ENCODE measurements around the gene LMO7. TPM values are rescaled to one million over a fixed set of nuclear protein-coding genes. Genes with fewer than 3 reads are reported as not detected.
"Not testable (repeated sequence)": the region's sequence is repeated elsewhere in the genome, so short reads cannot be mapped to it uniquely, and the experiment has no call there.

Gene LMO7
- total and polyA plus RNA-seq, 4 donors, result 10.8 to 32.0 (median 20.3) TPM

GRCh38 chr13:75687150-75687763 is 51.1 kb downstream of the LMO7 start:
- Histone ChIP-seq H3K36me3 (ENCODE audit: control insufficient read depth, insufficient read depth, low read length) (no peaks in the 10 kb centered on the region), H3K27me3 (ENCODE audit: control insufficient read depth, insufficient read depth, low read length) (no peaks in the 10 kb centered on the region), H3K27ac (ENCODE audit: low read depth, low read length) (no peak overlapping the region), H3K4me1 (ENCODE audit: control insufficient read depth, insufficient read depth, low read length) (no peaks in the 10 kb centered on the region), H3K9me3 (ENCODE audit: control insufficient read depth, insufficient read depth, low read length) (no peaks in the 10 kb centered on the region), H3K4me3 (ENCODE audit: low read depth, low read length) (no peak overlapping the region)
- peak in 2 of 6 donors; percentile 61 to 66 for DNase-seq (ENCODE audit: low read depth in 4 of 6, low spot score in 6 of 6)

GRCh38 chr13:75689686-75690085 is 53.6 kb downstream of the LMO7 start:
- no peaks in the 10 kb centered on the region for H3K36me3 ChIP-seq (ENCODE audit: control insufficient read depth, insufficient read depth, low read length)
- no peaks in the 10 kb centered on the region for H3K4me1 ChIP-seq (ENCODE audit: control insufficient read depth, insufficient read depth, low read length)
- WGBS (ENCODE audit: insufficient coverage), result 98% methylated on average over 3 of the region's 5 CpGs
- H3K4me3 ChIP-seq (ENCODE audit: low read depth, low read length), result no peak overlapping the region
- no peak overlapping the region for H3K27ac ChIP-seq (ENCODE audit: low read depth, low read length)
- no peaks in the 10 kb centered on the region for H3K27me3 ChIP-seq (ENCODE audit: control insufficient read depth, insufficient read depth, low read length)
- no peak for DNase-seq (ENCODE audit: low read depth in 4 of 6, low spot score in 6 of 6)
- H3K9me3 ChIP-seq (ENCODE audit: control insufficient read depth, insufficient read depth, low read length), result no peaks in the 10 kb centered on the region

- H3K27ac ChIP-seq (ENCODE audit: low read depth, low read length), result no peak overlapping the region
- no peaks in the 10 kb centered on the region for H3K9me3 ChIP-seq (ENCODE audit: control insufficient read depth, insufficient read depth, low read length)
- no peak for DNase-seq (ENCODE audit: low read depth in 4 of 6, low spot score in 6 of 6)
- no CpG with 5 or more reads among the region's 1 CpG for WGBS (ENCODE audit: insufficient coverage)
- H3K4me3 ChIP-seq (ENCODE audit: low read depth, low read length), result no peak overlapping the region
- no peaks in the 10 kb centered on the region for H3K36me3 ChIP-seq (ENCODE audit: control insufficient read depth, insufficient read depth, low read length)
- no peaks in the 10 kb centered on the region for H3K27me3 ChIP-seq (ENCODE audit: control insufficient read depth, insufficient read depth, low read length)
- no peaks in the 10 kb centered on the region for H3K4me1 ChIP-seq (ENCODE audit: control insufficient read depth, insufficient read depth, low read length)
Measured at GRCh38 chr13:75690607-75691006, 54.5 kb downstream of the LMO7 start.

- Histone ChIP-seq H3K9me3 (ENCODE audit: control insufficient read depth, insufficient read depth, low read length) (no peaks in the 10 kb centered on the region), H3K27ac (ENCODE audit: low read depth, low read length) (no peak overlapping the region), H3K36me3 (ENCODE audit: control insufficient read depth, insufficient read depth, low read length) (no peaks in the 10 kb centered on the region), H3K27me3 (ENCODE audit: control insufficient read depth, insufficient read depth, low read length) (no peaks in the 10 kb centered on the region), H3K4me3 (ENCODE audit: low read depth, low read length) (no peak overlapping the region), H3K4me1 (ENCODE audit: control insufficient read depth, insufficient read depth, low read length) (no peaks in the 10 kb centered on the region)
- 86% methylated on average over 1 of the region's 1 CpG for WGBS (ENCODE audit: insufficient coverage)
- DNase-seq (ENCODE audit: low read depth in 4 of 6, low spot score in 6 of 6), result no peak
Measured at GRCh38 chr13:75691183-75691582, 55.1 kb downstream of the LMO7 start.

GRCh38 chr13:75693227-75693626 is 57.1 kb downstream of the LMO7 start:
- H3K27ac ChIP-seq (ENCODE audit: low read depth, low read length), result no peak overlapping the region
- no peaks in the 10 kb centered on the region for H3K27me3 ChIP-seq (ENCODE audit: control insufficient read depth, insufficient read depth, low read length)
- H3K36me3 ChIP-seq (ENCODE audit: control insufficient read depth, insufficient read depth, low read length), result no peaks in the 10 kb centered on the region
- DNase-seq (ENCODE audit: low read depth in 4 of 6, low spot score in 6 of 6), result peak in 2 of 6 donors; percentile 32 to 51
- WGBS (ENCODE audit: insufficient coverage), result no CpG with 5 or more reads among the region's 2 CpGs
- no peak overlapping the region for H3K4me3 ChIP-seq (ENCODE audit: low read depth, low read length)
- H3K4me1 ChIP-seq (ENCODE audit: control insufficient read depth, insufficient read depth, low read length), result no peaks in the 10 kb centered on the region
- no peaks in the 10 kb centered on the region for H3K9me3 ChIP-seq (ENCODE audit: control insufficient read depth, insufficient read depth, low read length)

- Histone ChIP-seq H3K36me3 (ENCODE audit: control insufficient read depth, insufficient read depth, low read length) (no peaks in the 10 kb centered on the region), H3K9me3 (ENCODE audit: control insufficient read depth, insufficient read depth, low read length) (no peaks in the 10 kb centered on the region), H3K4me1 (ENCODE audit: control insufficient read depth, insufficient read depth, low read length) (no peaks in the 10 kb centered on the region), H3K27ac (ENCODE audit: low read depth, low read length) (no peak overlapping the region), H3K4me3 (ENCODE audit: low read depth, low read length) (no peak overlapping the region), H3K27me3 (ENCODE audit: control insufficient read depth, insufficient read depth, low read length) (no peaks in the 10 kb centered on the region)
- no peak for DNase-seq (ENCODE audit: low read depth in 4 of 6, low spot score in 6 of 6)
- 96% methylated on average over 8 of the region's 8 CpGs for WGBS (ENCODE audit: insufficient coverage)
Measured at GRCh38 chr13:75694722-75695121, 58.6 kb downstream of the LMO7 start.

- not testable (repeated sequence) for H3K9me3 ChIP-seq (ENCODE audit: control insufficient read depth, insufficient read depth, low read length); H3K27ac ChIP-seq (ENCODE audit: low read depth, low read length); H3K27me3 ChIP-seq (ENCODE audit: control insufficient read depth, insufficient read depth, low read length); H3K4me3 ChIP-seq (ENCODE audit: low read depth, low read length); H3K36me3 ChIP-seq (ENCODE audit: control insufficient read depth, insufficient read depth, low read length); H3K4me1 ChIP-seq (ENCODE audit: control insufficient read depth, insufficient read depth, low read length)
- 40% methylated on average over 4 of the region's 8 CpGs for WGBS (ENCODE audit: insufficient coverage)
- peak; percentile 58 to 93 (median 76) for DNase-seq (ENCODE audit: low read depth in 4 of 6, low spot score in 6 of 6)
Measured at GRCh38 chr13:75695908-75696307, 59.8 kb downstream of the LMO7 start.

GRCh38 chr13:75699062-75699461 is 62.9 kb downstream of the LMO7 start:
- Histone ChIP-seq H3K4me3 (ENCODE audit: low read depth, low read length) (no peak overlapping the region), H3K27ac (ENCODE audit: low read depth, low read length) (no peak overlapping the region), H3K27me3 (ENCODE audit: control insufficient read depth, insufficient read depth, low read length) (no peaks in the 10 kb centered on the region), H3K4me1 (ENCODE audit: control insufficient read depth, insufficient read depth, low read length) (no peaks in the 10 kb centered on the region), H3K36me3 (ENCODE audit: control insufficient read depth, insufficient read depth, low read length) (no peaks in the 10 kb centered on the region), H3K9me3 (ENCODE audit: control insufficient read depth, insufficient read depth, low read length) (no peaks in the 10 kb centered on the region)
- no CpG with 5 or more reads among the region's 1 CpG for WGBS (ENCODE audit: insufficient coverage)
- DNase-seq (ENCODE audit: low read depth in 4 of 6, low spot score in 6 of 6), result no peak

GRCh38 chr13:75699717-75700116 is 63.6 kb downstream of the LMO7 start:
- H3K9me3 ChIP-seq (ENCODE audit: control insufficient read depth, insufficient read depth, low read length); DNase-seq (ENCODE audit: low read depth in 4 of 6, low spot score in 6 of 6); H3K4me3 ChIP-seq (ENCODE audit: low read depth, low read length); H3K4me1 ChIP-seq (ENCODE audit: control insufficient read depth, insufficient read depth, low read length); H3K27ac ChIP-seq (ENCODE audit: low read depth, low read length); H3K36me3 ChIP-seq (ENCODE audit: control insufficient read depth, insufficient read depth, low read length); H3K27me3 ChIP-seq (ENCODE audit: control insufficient read depth, insufficient read depth, low read length): not testable (repeated sequence)
- 100% methylated on average over 6 of the region's 7 CpGs for WGBS (ENCODE audit: insufficient coverage)

- 100% methylated on average over 1 of the region's 2 CpGs for WGBS (ENCODE audit: insufficient coverage)
- H3K27me3 ChIP-seq (ENCODE audit: control insufficient read depth, insufficient read depth, low read length), result no peaks in the 10 kb centered on the region
- H3K9me3 ChIP-seq (ENCODE audit: control insufficient read depth, insufficient read depth, low read length), result no peaks in the 10 kb centered on the region
- no peaks in the 10 kb centered on the region for H3K36me3 ChIP-seq (ENCODE audit: control insufficient read depth, insufficient read depth, low read length)
- no peak overlapping the region for H3K27ac ChIP-seq (ENCODE audit: low read depth, low read length)
- H3K4me3 ChIP-seq (ENCODE audit: low read depth, low read length), result no peak overlapping the region
- no peaks in the 10 kb centered on the region for H3K4me1 ChIP-seq (ENCODE audit: control insufficient read depth, insufficient read depth, low read length)
- DNase-seq (ENCODE audit: low read depth in 4 of 6, low spot score in 6 of 6), result no peak
Measured at GRCh38 chr13:75700552-75700951, 64.4 kb downstream of the LMO7 start.
